ENCODE results near the gene TSPAN15.

DNA sequence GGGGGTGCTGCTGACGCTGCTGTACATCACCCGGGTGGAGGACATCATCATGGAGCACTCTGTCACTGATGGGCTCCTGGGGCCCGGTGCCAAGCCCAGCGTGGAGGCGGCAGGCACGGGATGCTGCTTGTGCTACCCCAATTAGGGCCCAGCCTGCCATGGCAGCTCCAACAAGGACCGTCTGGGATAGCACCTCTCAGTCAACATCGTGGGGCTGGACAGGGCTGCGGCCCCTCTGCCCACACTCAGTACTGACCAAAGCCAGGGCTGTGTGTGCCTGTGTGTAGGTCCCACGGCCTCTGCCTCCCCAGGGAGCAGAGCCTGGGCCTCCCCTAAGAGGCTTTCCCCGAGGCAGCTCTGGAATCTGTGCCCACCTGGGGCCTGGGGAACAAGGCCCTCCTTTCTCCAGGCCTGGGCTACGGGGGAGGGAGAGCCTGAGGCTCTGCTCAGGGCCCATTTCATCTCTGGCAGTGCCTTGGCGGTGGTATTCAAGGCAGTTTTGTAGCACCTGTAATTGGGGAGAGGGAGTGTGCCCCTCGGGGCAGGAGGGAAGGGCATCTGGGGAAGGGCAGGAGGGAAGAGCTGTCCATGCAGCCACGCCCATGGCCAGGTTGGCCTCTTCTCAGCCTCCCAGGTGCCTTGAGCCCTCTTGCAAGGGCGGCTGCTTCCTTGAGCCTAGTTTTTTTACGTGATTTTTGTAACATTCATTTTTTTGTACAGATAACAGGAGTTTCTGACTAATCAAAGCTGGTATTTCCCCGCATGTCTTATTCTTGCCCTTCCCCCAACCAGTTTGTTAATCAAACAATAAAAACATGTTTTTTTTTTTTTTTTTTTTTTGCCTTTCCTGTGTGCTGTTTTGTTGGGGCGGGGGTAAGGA, 55.8 kb downstream of the TSPAN15 start:
- TF ChIP-seq, protein P1, sequence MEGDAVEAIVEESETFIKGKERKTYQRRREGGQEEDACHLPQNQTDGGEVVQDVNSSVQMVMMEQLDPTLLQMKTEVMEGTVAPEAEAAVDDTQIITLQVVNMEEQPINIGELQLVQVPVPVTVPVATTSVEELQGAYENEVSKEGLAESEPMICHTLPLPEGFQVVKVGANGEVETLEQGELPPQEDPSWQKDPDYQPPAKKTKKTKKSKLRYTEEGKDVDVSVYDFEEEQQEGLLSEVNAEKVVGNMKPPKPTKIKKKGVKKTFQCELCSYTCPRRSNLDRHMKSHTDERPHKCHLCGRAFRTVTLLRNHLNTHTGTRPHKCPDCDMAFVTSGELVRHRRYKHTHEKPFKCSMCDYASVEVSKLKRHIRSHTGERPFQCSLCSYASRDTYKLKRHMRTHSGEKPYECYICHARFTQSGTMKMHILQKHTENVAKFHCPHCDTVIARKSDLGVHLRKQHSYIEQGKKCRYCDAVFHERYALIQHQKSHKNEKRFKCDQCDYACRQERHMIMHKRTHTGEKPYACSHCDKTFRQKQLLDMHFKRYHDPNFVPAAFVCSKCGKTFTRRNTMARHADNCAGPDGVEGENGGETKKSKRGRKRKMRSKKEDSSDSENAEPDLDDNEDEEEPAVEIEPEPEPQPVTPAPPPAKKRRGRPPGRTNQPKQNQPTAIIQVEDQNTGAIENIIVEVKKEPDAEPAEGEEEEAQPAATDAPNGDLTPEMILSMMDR (IDR thresholded peaks at IDR 0.05): no peak
- TF ChIP-seq CREB1 (CRISPR knock-in tag; IDR thresholded peaks at IDR 0.05) (no peak), NR2C2 (CRISPR knock-in tag; IDR thresholded peaks at IDR 0.05) (no peak), TEAD4 (CRISPR knock-in tag; IDR thresholded peaks at IDR 0.05) (no peak), ELF4 (CRISPR knock-in tag; IDR thresholded peaks at IDR 0.05; ENCODE audit: low read depth) (no peak), ZNF396 (CRISPR knock-in tag; IDR thresholded peaks at IDR 0.05; ENCODE audit: borderline replicate concordance) (no peak), KAT7 (CRISPR knock-in tag; IDR thresholded peaks at IDR 0.05; ENCODE audit: borderline replicate concordance) (no peak), SP1 (CRISPR knock-in tag; conservative IDR thresholded peaks at IDR 0.05) (no peak), ZSCAN18 (CRISPR knock-in tag; IDR thresholded peaks at IDR 0.05) (no peak), MAX (CRISPR knock-in tag; IDR thresholded peaks at IDR 0.05) (no peak), ZNF423 (CRISPR knock-in tag; IDR thresholded peaks at IDR 0.05) (no peak)
- TF ChIP-seq, protein P2, sequence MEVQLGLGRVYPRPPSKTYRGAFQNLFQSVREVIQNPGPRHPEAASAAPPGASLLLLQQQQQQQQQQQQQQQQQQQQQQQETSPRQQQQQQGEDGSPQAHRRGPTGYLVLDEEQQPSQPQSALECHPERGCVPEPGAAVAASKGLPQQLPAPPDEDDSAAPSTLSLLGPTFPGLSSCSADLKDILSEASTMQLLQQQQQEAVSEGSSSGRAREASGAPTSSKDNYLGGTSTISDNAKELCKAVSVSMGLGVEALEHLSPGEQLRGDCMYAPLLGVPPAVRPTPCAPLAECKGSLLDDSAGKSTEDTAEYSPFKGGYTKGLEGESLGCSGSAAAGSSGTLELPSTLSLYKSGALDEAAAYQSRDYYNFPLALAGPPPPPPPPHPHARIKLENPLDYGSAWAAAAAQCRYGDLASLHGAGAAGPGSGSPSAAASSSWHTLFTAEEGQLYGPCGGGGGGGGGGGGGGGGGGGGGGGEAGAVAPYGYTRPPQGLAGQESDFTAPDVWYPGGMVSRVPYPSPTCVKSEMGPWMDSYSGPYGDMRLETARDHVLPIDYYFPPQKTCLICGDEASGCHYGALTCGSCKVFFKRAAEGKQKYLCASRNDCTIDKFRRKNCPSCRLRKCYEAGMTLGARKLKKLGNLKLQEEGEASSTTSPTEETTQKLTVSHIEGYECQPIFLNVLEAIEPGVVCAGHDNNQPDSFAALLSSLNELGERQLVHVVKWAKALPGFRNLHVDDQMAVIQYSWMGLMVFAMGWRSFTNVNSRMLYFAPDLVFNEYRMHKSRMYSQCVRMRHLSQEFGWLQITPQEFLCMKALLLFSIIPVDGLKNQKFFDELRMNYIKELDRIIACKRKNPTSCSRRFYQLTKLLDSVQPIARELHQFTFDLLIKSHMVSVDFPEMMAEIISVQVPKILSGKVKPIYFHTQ (CRISPR knock-in tag; IDR thresholded peaks at IDR 0.05): no peak
- TF ChIP-seq, protein P3, sequence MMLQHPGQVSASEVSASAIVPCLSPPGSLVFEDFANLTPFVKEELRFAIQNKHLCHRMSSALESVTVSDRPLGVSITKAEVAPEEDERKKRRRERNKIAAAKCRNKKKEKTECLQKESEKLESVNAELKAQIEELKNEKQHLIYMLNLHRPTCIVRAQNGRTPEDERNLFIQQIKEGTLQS (CRISPR knock-in tag; conservative IDR thresholded peaks at IDR 0.05): no peak

All from WTC11 (cell line).